Colonic mucosa (tissue), 4 donors: ENCODE data around the gene SEMA4D. TPM values are rescaled to one million over a fixed set of nuclear protein-coding genes. Genes with fewer than 3 reads are reported as not detected.

ENCODE experiments used
- DNase-seq: peaks from one replicate; pipeline ENCODE4 v3.0.0-alpha.2; 2020
- H3K27ac ChIP-seq: fragments of 200-600 bp; one replicate; pipeline ENCODE4 v1.8.0; 2021
- H3K27me3 ChIP-seq: fragments of 200-600 bp; one replicate; pipeline ENCODE4 v1.8.0; 2021
- H3K36me3 ChIP-seq: fragments of 200-600 bp; one replicate; pipeline ENCODE4 v1.8.0; 2021
- H3K4me1 ChIP-seq: fragments of 200-600 bp; one replicate; pipeline ENCODE4 v1.8.0; 2021; ENCODE audit warnings: mild to moderate bottlenecking
- H3K4me3 ChIP-seq: fragments of 200-600 bp; one replicate; pipeline ENCODE4 v1.8.0; 2021
- H3K9ac ChIP-seq, 2 donors: one replicate each; pipeline ENCODE4 v1.7.0; 2013; ENCODE audit warnings: control low read depth in 2 of 2, low read depth in 2 of 2, low read length in 2 of 2
- H3K9me3 ChIP-seq: fragments of 200-600 bp; one replicate; pipeline ENCODE4 v1.8.0; 2021
- intact Hi-C: fragments of 100-400 bp; cut with DNase I; formaldehyde crosslinking; loops from one replicate; pipeline ENCODE4 v1.14.1; 2022
- total RNA-seq, 2 donors: library from RNA; stranded (reverse); fragmentation: NEBNext Ultra II Directional in 1 of 2; extraction: Animal tissue kit (Norgen Biotek cat#: 25700) in 1 of 2; gene quantifications; one replicate each; pipeline ENCODE4 v1.2.1, GENCODE V29; 2021
- TF ChIP-seq, protein P1 (sequence below): fragments of 200-600 bp; IDR thresholded peaks from one replicate; pipeline ENCODE4 v1.8.0; 2022; ENCODE audit warnings: antibody characterized with exemption, mild to moderate bottlenecking
- donor health status: healthy.
- donor health status: DM: no; HTN: no; CAD: no.
- donor health status: DM: no; HTN: no; CAD: no.

The SEMA4D gene
- total RNA-seq, 2 donors from 2014 or later, result 14.7 to 19.0 TPM

DNA sequence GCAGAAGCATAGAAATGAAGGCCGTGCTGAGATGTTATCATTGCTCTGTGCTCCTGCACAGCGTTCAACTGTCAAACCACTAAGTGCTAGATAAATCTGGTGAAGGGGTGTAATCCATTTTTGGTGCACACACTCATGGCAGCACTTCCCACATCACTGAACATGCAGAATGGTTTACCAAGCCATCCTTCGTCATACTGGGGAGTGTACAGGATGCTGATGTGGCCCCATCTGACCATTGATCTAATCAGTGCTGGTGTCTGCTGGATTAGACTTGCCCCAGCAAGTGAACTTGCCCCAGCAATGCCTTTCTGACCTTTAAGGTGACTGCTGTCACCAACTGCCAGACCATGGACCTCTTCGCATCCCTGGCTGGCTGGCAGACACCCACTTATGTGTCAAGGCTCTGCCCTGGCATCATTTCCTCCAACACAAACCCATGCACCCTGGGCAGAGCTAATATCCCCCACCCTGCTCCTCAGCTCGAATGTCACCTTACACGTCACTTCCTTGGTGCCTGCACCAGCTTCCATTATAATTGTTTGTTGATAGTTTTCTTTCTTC, 4.2 kb upstream of the SEMA4D start:
- Histone ChIP-seq H3K36me3 (no peaks in the 10 kb centered on the region), H3K27ac (no peak overlapping the region), H3K9ac (no peak overlapping the region), H3K4me3 (no peak overlapping the region), H3K9me3 (no peaks in the 10 kb centered on the region), H3K4me1 (no peaks in the 10 kb centered on the region), H3K27me3 (no peaks in the 10 kb centered on the region)
- DNase-seq, result no peak
- TF ChIP-seq, protein P1, sequence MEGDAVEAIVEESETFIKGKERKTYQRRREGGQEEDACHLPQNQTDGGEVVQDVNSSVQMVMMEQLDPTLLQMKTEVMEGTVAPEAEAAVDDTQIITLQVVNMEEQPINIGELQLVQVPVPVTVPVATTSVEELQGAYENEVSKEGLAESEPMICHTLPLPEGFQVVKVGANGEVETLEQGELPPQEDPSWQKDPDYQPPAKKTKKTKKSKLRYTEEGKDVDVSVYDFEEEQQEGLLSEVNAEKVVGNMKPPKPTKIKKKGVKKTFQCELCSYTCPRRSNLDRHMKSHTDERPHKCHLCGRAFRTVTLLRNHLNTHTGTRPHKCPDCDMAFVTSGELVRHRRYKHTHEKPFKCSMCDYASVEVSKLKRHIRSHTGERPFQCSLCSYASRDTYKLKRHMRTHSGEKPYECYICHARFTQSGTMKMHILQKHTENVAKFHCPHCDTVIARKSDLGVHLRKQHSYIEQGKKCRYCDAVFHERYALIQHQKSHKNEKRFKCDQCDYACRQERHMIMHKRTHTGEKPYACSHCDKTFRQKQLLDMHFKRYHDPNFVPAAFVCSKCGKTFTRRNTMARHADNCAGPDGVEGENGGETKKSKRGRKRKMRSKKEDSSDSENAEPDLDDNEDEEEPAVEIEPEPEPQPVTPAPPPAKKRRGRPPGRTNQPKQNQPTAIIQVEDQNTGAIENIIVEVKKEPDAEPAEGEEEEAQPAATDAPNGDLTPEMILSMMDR, result no peak
- intact Hi-C loops, result no loop called here

DNA sequence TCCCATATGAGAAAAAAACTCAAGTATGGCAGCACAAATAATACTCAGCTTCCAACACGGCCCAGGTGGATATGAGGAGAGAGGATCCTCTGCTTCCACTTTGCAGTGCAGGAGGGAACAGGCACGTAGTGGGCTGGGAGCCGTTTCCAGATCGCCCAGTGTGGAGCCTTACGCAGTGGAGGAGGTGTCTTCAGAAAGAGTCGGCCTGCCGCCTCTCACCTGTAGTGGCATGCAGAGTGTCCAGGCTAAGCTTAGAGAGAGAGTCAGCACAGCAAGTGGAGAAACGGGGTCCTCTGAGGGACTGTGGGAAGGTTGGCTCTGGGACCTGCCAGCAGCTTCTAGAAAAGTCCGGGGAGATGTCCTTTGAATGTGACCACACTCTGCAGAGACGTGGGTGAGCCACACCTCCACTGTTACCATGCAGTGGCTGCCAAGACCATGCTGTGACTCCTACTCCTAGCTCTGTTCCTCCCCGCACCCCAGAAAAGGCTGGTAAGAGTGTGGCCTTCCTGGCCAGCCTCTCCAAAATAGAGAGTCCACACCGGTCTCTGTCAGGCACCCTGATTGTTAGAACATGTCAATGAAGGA, 3.5 kb upstream of the SEMA4D start:
- intact Hi-C loops, result no loop called here
- Histone ChIP-seq H3K27ac (no peak overlapping the region), H3K27me3 (no peaks in the 10 kb centered on the region), H3K9ac (no peak overlapping the region), H3K4me1 (no peaks in the 10 kb centered on the region), H3K9me3 (no peaks in the 10 kb centered on the region), H3K36me3 (no peaks in the 10 kb centered on the region), H3K4me3 (no peak overlapping the region)
- TF ChIP-seq, protein P1, result no peak
- no peak for DNase-seq

DNA sequence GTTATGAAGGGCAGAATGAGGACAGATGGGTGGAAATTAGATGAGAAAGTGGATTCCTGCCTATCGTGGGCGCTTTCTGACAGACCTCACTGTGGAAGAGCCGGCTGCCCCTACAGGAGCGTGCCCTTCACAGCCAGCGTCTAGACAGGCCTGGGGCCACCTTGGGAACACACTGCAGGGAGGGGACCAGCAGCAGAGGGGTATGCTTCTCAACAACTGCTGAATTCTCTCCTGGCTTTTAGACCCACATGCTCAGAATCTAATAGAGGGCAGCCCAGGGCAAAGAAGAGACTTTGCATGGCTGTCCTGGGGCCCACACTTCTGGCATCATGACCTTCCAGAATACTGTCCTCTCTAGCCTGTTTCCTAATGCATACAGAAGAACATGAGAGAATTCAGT, 2.1 kb upstream of the SEMA4D start:
- Histone ChIP-seq H3K27me3 (no peaks in the 10 kb centered on the region), H3K4me1 (no peaks in the 10 kb centered on the region), H3K36me3 (no peaks in the 10 kb centered on the region), H3K9ac (no peak overlapping the region), H3K9me3 (no peaks in the 10 kb centered on the region), H3K27ac (no peak overlapping the region), H3K4me3 (no peak overlapping the region)
- DNase-seq, result no peak
- intact Hi-C loops, result no loop called here
- TF ChIP-seq, protein P1, result no peak

DNA sequence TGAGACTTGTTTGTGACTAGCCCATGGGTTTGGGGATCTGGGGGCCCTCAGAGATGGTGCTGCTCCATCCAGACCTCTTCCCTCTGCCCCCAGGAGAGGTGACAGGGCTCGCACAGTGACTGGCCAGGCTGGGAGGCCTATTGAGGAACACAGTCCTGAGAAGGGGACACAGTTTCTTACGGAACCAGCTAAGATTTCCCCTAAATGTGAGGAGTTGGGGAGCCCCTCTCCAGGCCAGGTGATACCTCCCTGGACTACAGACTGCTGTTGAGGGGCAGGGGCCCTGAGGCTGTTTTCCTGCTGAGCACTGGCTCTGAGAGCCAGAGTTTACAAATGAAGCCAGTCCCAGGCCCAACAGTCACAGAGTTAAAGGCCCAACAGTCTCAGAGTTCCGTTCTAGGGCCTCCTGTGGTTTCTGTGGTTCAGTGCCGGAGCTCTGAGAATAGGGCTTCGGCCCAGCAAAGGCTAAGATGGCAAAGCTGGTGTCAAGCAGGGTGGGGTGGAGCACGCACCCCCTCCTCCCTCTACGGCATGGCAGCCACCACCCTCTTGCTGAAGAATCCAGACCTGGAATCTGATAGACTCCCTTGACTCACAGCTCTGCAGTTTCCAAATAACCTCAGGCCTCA, 1.1 kb upstream of the SEMA4D start:
- intact Hi-C loops, result no loop called here
- Histone ChIP-seq H3K27ac (peak overlapping the region; percentile 55), H3K27me3 (no peaks in the 10 kb centered on the region), H3K4me1 (no peaks in the 10 kb centered on the region), H3K4me3 (no peak overlapping the region), H3K9ac (no peak overlapping the region), H3K9me3 (no peaks in the 10 kb centered on the region), H3K36me3 (no peaks in the 10 kb centered on the region)
- DNase-seq, result no peak
- TF ChIP-seq, protein P1, result no peak

DNA sequence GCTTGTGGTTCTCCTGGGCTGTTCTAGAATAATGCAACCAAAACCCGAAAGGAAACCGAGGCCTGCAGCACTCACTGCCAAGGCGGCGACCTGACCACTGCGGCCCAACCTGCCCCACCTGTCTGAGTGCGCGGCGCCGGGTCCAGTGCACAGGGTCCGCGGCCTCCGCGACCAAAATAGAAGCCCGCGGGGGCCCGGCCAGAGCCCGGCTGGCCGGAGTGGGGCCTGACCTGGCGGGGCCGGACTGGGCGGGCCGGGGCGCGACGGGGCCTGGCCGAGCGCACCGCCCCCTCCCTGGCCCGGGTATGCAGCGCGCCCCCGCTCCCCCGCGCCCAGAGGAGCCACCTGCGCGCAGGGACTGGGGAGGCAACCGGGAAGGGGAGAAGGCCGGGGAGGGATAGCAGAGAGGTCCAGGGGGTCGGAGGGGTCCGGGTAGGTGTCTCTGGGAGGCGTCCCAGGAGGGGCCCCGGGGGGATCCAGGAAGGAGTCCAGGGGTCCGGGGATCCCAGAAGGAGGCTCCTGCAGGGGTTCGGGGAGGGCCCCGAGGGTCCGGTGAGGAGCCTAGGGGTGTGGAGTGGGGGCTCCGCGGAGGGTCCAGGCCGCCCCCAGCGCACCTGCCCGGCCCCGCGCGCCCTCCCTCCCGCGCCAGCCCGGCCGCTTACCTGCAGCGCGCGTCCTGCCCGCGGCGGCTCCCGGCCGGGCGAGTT, 503 bp downstream of the SEMA4D start:
- peak overlapping the region; percentile 60 for H3K27ac ChIP-seq
- H3K4me3 ChIP-seq, result peak overlapping the region; percentile 70
- intact Hi-C loops, result no loop called here
- H3K4me1 ChIP-seq, result no peaks in the 10 kb centered on the region
- peak overlapping the region; percentile 35 to 84 for H3K9ac ChIP-seq
- no peaks in the 10 kb centered on the region for H3K9me3 ChIP-seq
- DNase-seq, result peak; percentile 54
- H3K36me3 ChIP-seq, result no peaks in the 10 kb centered on the region
- no peaks in the 10 kb centered on the region for H3K27me3 ChIP-seq
- TF ChIP-seq, protein P1, result no peak
